ENCODE data around the gene LRRN2. TPM values are rescaled to one million over a fixed set of nuclear protein-coding genes. Genes with fewer than 3 reads are reported as not detected.

Gene LRRN2
- polyA plus RNA-seq, 1 of the 3 experiments (the other 2 are of a cell fraction) = not detected

- no peak for TF ChIP-seq EZH2phosphoT487 (IDR thresholded peaks at IDR 0.05; ENCODE audit: borderline replicate concordance, low read depth)
- TF ChIP-seq, protein P1, sequence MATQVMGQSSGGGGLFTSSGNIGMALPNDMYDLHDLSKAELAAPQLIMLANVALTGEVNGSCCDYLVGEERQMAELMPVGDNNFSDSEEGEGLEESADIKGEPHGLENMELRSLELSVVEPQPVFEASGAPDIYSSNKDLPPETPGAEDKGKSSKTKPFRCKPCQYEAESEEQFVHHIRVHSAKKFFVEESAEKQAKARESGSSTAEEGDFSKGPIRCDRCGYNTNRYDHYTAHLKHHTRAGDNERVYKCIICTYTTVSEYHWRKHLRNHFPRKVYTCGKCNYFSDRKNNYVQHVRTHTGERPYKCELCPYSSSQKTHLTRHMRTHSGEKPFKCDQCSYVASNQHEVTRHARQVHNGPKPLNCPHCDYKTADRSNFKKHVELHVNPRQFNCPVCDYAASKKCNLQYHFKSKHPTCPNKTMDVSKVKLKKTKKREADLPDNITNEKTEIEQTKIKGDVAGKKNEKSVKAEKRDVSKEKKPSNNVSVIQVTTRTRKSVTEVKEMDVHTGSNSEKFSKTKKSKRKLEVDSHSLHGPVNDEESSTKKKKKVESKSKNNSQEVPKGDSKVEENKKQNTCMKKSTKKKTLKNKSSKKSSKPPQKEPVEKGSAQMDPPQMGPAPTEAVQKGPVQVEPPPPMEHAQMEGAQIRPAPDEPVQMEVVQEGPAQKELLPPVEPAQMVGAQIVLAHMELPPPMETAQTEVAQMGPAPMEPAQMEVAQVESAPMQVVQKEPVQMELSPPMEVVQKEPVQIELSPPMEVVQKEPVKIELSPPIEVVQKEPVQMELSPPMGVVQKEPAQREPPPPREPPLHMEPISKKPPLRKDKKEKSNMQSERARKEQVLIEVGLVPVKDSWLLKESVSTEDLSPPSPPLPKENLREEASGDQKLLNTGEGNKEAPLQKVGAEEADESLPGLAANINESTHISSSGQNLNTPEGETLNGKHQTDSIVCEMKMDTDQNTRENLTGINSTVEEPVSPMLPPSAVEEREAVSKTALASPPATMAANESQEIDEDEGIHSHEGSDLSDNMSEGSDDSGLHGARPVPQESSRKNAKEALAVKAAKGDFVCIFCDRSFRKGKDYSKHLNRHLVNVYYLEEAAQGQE (IDR thresholded peaks at IDR 0.05; ENCODE audit: low read depth, low read length) = no peak
- TF ChIP-seq RAD21 (IDR thresholded peaks at IDR 0.05; ENCODE audit: low read length) = no peak
- TF ChIP-seq, protein P2, sequence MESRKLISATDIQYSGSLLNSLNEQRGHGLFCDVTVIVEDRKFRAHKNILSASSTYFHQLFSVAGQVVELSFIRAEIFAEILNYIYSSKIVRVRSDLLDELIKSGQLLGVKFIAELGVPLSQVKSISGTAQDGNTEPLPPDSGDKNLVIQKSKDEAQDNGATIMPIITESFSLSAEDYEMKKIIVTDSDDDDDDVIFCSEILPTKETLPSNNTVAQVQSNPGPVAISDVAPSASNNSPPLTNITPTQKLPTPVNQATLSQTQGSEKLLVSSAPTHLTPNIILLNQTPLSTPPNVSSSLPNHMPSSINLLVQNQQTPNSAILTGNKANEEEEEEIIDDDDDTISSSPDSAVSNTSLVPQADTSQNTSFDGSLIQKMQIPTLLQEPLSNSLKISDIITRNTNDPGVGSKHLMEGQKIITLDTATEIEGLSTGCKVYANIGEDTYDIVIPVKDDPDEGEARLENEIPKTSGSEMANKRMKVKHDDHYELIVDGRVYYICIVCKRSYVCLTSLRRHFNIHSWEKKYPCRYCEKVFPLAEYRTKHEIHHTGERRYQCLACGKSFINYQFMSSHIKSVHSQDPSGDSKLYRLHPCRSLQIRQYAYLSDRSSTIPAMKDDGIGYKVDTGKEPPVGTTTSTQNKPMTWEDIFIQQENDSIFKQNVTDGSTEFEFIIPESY (IDR thresholded peaks at IDR 0.05; ENCODE audit: borderline replicate concordance, low read depth) = no peak
- TF ChIP-seq USF2 (IDR thresholded peaks at IDR 0.05; ENCODE audit: borderline replicate concordance, low read depth, low read length) = no peak
- TF ChIP-seq EP300 (IDR thresholded peaks at IDR 0.05; ENCODE audit: borderline replicate concordance in 1 of 2, low read depth in 1 of 2, low read length in 1 of 2) = peak in 1 of 2 experiments; percentile 91; a peak in 2 of 4 replicates
- TF ChIP-seq FOXJ3 (CRISPR knock-in tag; IDR thresholded peaks at IDR 0.05) = peak; percentile 83
- TF ChIP-seq TAF1 (IDR thresholded peaks at IDR 0.05; ENCODE audit: borderline replicate concordance, low read depth, low read length) = no peak
- no peak for TF ChIP-seq RXRA (IDR thresholded peaks at IDR 0.05; ENCODE audit: borderline replicate concordance, low read depth)
These were observed 101.5 kb downstream of the LRRN2 start (continued) for GRCh38 chr1:204583909-204584632.

DNA sequence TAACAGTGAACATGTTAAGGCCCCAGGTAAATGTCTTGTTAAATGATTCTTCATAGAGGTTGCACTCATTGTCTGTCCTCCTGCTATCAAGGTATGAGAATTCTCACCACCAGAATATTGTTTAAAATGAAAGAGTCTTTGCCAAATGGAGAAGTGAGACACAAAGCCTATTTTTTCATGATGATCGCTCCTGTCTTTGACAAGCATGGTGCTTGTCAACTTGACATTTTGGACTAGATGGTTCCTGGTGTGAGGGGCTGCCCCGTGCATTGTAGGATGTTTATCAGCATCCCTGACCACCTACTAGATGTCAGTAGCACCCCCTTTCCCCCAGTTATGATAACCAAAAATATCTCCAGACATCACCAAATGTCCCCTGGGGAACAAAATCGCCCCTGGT, 103.8 kb downstream of the LRRN2 start:
- Histone ChIP-seq H3K27ac (ENCODE audit: low read depth in 2 of 2, low read length in 1 of 2) (no peak overlapping the region), H3K9me2 (no peaks in the 10 kb centered on the region), H3K4me2 (no peak overlapping the region), H3F3A (replicated peaks; ENCODE audit: insufficient read depth) (no peaks in the 10 kb centered on the region), H3K9ac (no peak overlapping the region), H3K4me1 (ENCODE audit: control insufficient read depth in 1 of 2, insufficient read depth in 2 of 2, low read depth in 1 of 2, low read length in 1 of 2) (peaks cover 0 to 15% of the 10 kb centered on the region in 2 experiments; a peak in 1 of 4 replicates), H4K20me1 (ENCODE audit: insufficient read depth) (no peaks in the 10 kb centered on the region), H3K36me3 (replicated peaks in 1 of 2; ENCODE audit: control insufficient read depth in 1 of 2, insufficient read depth in 2 of 2, low read length in 1 of 2) (no peaks in the 10 kb centered on the region), H3K9me3 (no peaks in the 10 kb centered on the region), H2AFZ (ENCODE audit: low read depth) (no peak overlapping the region), H3K79me2 (ENCODE audit: insufficient read depth) (no peaks in the 10 kb centered on the region), H3K27me3 (ENCODE audit: insufficient read depth) (no peaks in the 10 kb centered on the region), H3K4me3 (ENCODE audit: low read depth in 2 of 2, low read length in 1 of 2) (no peak overlapping the region)
- TF ChIP-seq RXRA (IDR thresholded peaks at IDR 0.05; ENCODE audit: borderline replicate concordance, low read depth) (no peak), CHD2 (IDR thresholded peaks at IDR 0.05; ENCODE audit: low read length, partially characterized antibody) (no peak), YY1 (IDR thresholded peaks at IDR 0.05; ENCODE audit: low read depth) (no peak), FOSL2 (IDR thresholded peaks at IDR 0.05; ENCODE audit: borderline replicate concordance, low read depth) (no peak), IRF3 (IDR thresholded peaks at IDR 0.05; ENCODE audit: low read depth, low read length) (no peak), RCOR1 (IDR thresholded peaks at IDR 0.05; ENCODE audit: low read length) (no peak), GABPA (IDR thresholded peaks at IDR 0.05; ENCODE audit: low read depth) (no peak), FOXM1 (IDR thresholded peaks at IDR 0.05; ENCODE audit: low read depth) (no peak), RFX5 (IDR thresholded peaks at IDR 0.05; ENCODE audit: low read length) (no peak), MEF2A (IDR thresholded peaks at IDR 0.05; ENCODE audit: borderline replicate concordance, low read depth) (no peak), RAD21 (IDR thresholded peaks at IDR 0.05; ENCODE audit: low read length) (no peak)
- TF ChIP-seq, protein P1 (IDR thresholded peaks at IDR 0.05; ENCODE audit: low read depth, low read length) = no peak
- WGBS (ENCODE audit: low lambda C conversion rate) = 85% methylated on average over 3 of the region's 3 CpGs
- DNase-seq = no peak
- ChIA-PET CTCF (interaction anchor here (0.6 to 18.4 kb wide), 5 partner anchors 16 to 226 kb away, joined by 3 to 568 read pairs (median 3); no protein-coding TSS in a partner anchor), POLR2A (no interaction called here)
